Right lung (tissue), 10 donors: ENCODE results near the gene EMCN. TPM values are rescaled to one million over a fixed set of nuclear protein-coding genes. Genes with fewer than 3 reads are reported as not detected.
"Not testable (repeated sequence)": the region's sequence is repeated elsewhere in the genome, so short reads cannot be mapped to it uniquely, and the experiment has no call there.

Experiments used
- DNase-seq, 2 donors: peaks; one replicate each; pipeline ENCODE4 v3.0.0-alpha.2; 2013
- long read RNA-seq, 8 donors: transcript quantifications; one replicate each; lab custom pipeline, GENCODE V29; 2026
- polyA plus RNA-seq, 5 donors: library from polyadenylated mRNA; unstranded; fragments of 120-200 nt; gene quantifications; one replicate each; pipeline versions ENCODE4 v1.2.1 to v1.2.3, GENCODE V29; 2013; ENCODE audit warnings: inconsistent platforms in 1 of 5, low replicate concordance in 1 of 5; ENCODE audit not compliant: insufficient read length in 5 of 5, insufficient read depth in 1 of 5

Gene EMCN
- 10 to 100 TPM; 35.4 to 43.2 (median 38.3) TPM for polyA plus RNA-seq
- long read RNA-seq, donor 1, full-length matches to known transcripts, result 16 of 22 reads
- long read RNA-seq, donor 1, partial matches to known transcripts, result 6 of 22 reads
- long read RNA-seq, donor 1, other reads (novel, unspliced or antisense), result 0 of 22 reads
- long read RNA-seq, donor 2, full-length matches to known transcripts, result 7 of 7 reads
- long read RNA-seq, donor 2, partial matches to known transcripts, result 0 of 7 reads
- long read RNA-seq, donor 2, other reads (novel, unspliced or antisense), result 0 of 7 reads
- long read RNA-seq, donor 3, full-length matches to known transcripts, result 10 of 10 reads
- long read RNA-seq, donor 3, partial matches to known transcripts, result 0 of 10 reads
- long read RNA-seq, donor 3, other reads (novel, unspliced or antisense), result 0 of 10 reads
- long read RNA-seq, donor 4, full-length matches to known transcripts, result 10 of 10 reads
- long read RNA-seq, donor 4, partial matches to known transcripts, result 0 of 10 reads
- long read RNA-seq, donor 4, other reads (novel, unspliced or antisense), result 0 of 10 reads
- long read RNA-seq, donor 5, full-length matches to known transcripts, result 16 of 16 reads
- long read RNA-seq, donor 5, partial matches to known transcripts, result 0 of 16 reads
- long read RNA-seq, donor 5, other reads (novel, unspliced or antisense), result 0 of 16 reads
- long read RNA-seq, donor 6, full-length matches to known transcripts, result 3 of 9 reads
- long read RNA-seq, donor 6, partial matches to known transcripts, result 0 of 9 reads
- long read RNA-seq, donor 6, other reads (novel, unspliced or antisense), result 6 of 9 reads
- long read RNA-seq, donor 7, full-length matches to known transcripts, result 6 of 6 reads
- long read RNA-seq, donor 7, partial matches to known transcripts, result 0 of 6 reads
- long read RNA-seq, donor 7, other reads (novel, unspliced or antisense), result 0 of 6 reads
- long read RNA-seq, donor 8, full-length matches to known transcripts, result 5 of 5 reads
- long read RNA-seq, donor 8, partial matches to known transcripts, result 0 of 5 reads
- long read RNA-seq, donor 8, other reads (novel, unspliced or antisense), result 0 of 5 reads

- DNase-seq, result no peak
Measured at GRCh38 chr4:100517864-100518341, at the start of gene EMCN. Gene EMCN, minus strand, starts transcription at chr4:100518022. Its CDS starts 108 bp downstream, at chr4:100517914.

GRCh38 chr4:100566396-100566795 is 48.6 kb upstream of the EMCN start:
- no peak for DNase-seq

GRCh38 chr4:100557306-100557705 is 39.5 kb upstream of the EMCN start:
- no peak for DNase-seq

GRCh38 chr4:100555611-100556337 is 38.0 kb upstream of the EMCN start:
- no peak for DNase-seq

GRCh38 chr4:100548200-100548560 is 30.4 kb upstream of the EMCN start:
- no peak for DNase-seq

GRCh38 chr4:100547541-100548199 is 29.8 kb upstream of the EMCN start:
- no peak for DNase-seq

- no peak for DNase-seq
Measured at GRCh38 chr4:100545427-100545826, 27.6 kb upstream of the EMCN start.

- DNase-seq, result no peak
Measured at GRCh38 chr4:100540131-100540530, 22.3 kb upstream of the EMCN start.

- no peak for DNase-seq
Measured at GRCh38 chr4:100539706-100540105, 21.9 kb upstream of the EMCN start.

- DNase-seq, result no peak
Measured at GRCh38 chr4:100533741-100534140, 15.9 kb upstream of the EMCN start.

GRCh38 chr4:100530161-100530560 is 12.3 kb upstream of the EMCN start:
- DNase-seq, result not testable (repeated sequence)

GRCh38 chr4:100525686-100526085 is 7.9 kb upstream of the EMCN start:
- no peak for DNase-seq

- DNase-seq, result no peak
Measured at GRCh38 chr4:100519205-100519604, 1.4 kb upstream of the EMCN start.

- DNase-seq, result no peak
Measured at GRCh38 chr4:100516225-100516624, 1.6 kb downstream of the EMCN start.

- DNase-seq, result no peak
Measured at GRCh38 chr4:100511896-100512295, 5.9 kb downstream of the EMCN start.

- no peak for DNase-seq
Measured at GRCh38 chr4:100510551-100510950, 7.3 kb downstream of the EMCN start.

GRCh38 chr4:100509386-100509785 is 8.4 kb downstream of the EMCN start:
- no peak for DNase-seq

GRCh38 chr4:100508691-100509090 is 9.1 kb downstream of the EMCN start:
- no peak for DNase-seq

- no peak for DNase-seq
Measured at GRCh38 chr4:100504086-100504874, 13.5 kb downstream of the EMCN start.

GRCh38 chr4:100497791-100498190 is 20.0 kb downstream of the EMCN start:
- no peak for DNase-seq
